Stimulated activated CD8-positive, alpha-beta memory T cell treated with anti-CD3 and anti-CD28 coated beads, Interleukin-12 subunit alpha, Interleukin-12 subunit beta, amount 100 ng/mL, for 24 hours (primary cell): ENCODE measurements around the gene GRAP2.

Experiments used
- DNase-seq: peaks from one replicate; pipeline ENCODE4 v3.0.0-alpha.2; 2020; ENCODE audit errors: extremely low read depth

GRAP2 gene

GRCh38 chr22:39994041-39994565, 93.2 kb downstream of the GRAP2 start:
- DNase-seq = no peak

- no peak for DNase-seq
Measured at GRCh38 chr22:39994566-39995392, 93.9 kb downstream of the GRAP2 start, which contains the start of gene FAM83F. FAM83F (plus strand) TSS chr22:39994954; CDS start chr22:39995043, 89 bp downstream.

DNA sequence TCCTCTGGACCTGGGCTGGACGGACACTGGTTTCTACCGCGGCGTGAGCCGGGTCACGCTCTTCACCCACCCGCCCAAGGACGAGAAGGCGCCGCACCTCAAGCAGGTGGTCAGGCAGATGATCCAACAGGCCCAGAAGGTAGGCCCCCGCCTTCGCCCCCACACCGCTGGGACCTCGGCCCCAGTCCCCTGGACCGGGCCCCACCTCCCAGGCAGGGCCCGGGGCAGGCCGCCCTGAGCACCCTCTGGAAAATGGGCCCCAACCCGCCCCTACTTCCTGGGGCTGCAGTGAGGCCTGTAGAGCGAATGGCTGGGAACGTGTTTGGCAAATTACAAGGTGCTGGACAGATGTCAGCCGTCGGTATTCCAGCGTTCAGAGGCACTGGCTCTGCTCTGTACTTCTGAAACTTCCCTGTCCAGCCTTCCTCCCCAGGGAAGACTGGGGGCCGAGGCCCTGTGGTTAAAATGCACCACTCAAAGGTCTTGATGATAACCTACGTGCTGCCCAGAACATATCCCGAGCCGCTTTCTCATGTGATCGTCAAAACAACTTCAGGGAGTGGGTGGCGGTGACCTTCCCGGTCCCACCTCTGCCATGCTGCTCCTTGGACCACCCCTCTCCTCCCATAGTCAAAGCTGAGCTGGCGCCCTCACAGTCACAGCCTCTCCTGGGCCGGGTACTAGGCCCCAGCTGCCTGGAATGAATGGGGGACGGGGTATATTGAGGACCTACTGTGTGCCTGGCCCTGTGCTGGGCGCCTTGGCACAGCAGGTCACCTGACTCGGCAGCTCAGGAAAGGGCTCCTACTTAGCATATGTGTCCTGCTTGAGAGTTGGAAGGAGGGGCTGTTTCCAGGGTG, 94.7 kb downstream of the GRAP2 start:
- no peak for DNase-seq

DNA sequence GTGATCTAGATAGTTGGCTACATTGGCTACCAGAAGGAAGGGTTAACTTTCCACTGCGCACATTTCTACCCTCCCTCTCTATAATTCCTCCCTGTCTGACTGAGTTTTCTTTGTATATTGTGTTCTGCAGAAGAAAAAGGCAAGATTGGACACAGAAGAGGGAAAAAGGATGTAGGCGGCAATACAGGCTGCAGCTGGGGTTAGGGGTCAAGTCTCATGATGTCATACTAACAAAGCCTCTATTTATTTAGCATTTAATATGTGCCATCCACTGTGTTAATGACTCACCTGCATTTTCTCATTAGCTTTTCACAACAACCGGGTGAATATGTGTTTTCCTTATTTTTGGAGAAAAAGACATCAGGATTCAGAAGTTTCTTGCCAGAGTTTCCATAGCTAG, 95.8 kb downstream of the GRAP2 start:
- DNase-seq = no peak

GRCh38 chr22:39997421-39997820, 96.5 kb downstream of the GRAP2 start:
- no peak for DNase-seq

GRCh38 chr22:39997939-39998726, 97.2 kb downstream of the GRAP2 start:
- no peak for DNase-seq

DNA sequence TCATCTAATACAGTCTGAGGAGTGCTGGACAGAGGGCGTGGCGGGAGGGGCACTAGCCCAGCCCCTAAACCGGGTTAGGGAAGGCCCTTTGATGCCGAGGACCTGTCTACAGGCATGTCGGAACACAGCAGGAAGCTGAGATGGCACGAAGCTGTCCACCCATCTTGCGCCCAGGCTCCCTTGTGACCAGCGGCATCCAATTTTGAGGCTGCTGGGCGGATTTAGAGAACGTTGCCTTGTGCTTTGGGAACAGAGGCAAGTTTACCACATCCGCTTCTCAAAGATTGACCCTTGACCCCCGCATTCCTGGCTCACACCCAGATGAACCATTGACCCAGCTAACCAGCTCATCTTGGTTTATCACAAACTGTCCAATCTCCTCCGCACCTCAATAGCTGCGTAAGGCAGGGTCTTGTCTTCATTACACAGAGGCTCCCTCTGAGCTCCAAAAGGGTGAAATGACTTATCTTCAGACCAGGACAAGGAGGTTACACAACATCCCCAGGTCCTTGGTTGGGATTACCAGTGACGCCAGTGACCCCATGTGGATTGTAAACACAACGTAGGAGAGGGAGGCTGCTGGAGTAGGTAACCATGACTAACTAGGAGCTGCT, 98.4 kb downstream of the GRAP2 start:
- no peak for DNase-seq

- DNase-seq = no peak
Measured at GRCh38 chr22:40000171-40000570, 99.3 kb downstream of the GRAP2 start.

GRCh38 chr22:40001106-40001505, 100.2 kb downstream of the GRAP2 start:
- DNase-seq = no peak

DNA sequence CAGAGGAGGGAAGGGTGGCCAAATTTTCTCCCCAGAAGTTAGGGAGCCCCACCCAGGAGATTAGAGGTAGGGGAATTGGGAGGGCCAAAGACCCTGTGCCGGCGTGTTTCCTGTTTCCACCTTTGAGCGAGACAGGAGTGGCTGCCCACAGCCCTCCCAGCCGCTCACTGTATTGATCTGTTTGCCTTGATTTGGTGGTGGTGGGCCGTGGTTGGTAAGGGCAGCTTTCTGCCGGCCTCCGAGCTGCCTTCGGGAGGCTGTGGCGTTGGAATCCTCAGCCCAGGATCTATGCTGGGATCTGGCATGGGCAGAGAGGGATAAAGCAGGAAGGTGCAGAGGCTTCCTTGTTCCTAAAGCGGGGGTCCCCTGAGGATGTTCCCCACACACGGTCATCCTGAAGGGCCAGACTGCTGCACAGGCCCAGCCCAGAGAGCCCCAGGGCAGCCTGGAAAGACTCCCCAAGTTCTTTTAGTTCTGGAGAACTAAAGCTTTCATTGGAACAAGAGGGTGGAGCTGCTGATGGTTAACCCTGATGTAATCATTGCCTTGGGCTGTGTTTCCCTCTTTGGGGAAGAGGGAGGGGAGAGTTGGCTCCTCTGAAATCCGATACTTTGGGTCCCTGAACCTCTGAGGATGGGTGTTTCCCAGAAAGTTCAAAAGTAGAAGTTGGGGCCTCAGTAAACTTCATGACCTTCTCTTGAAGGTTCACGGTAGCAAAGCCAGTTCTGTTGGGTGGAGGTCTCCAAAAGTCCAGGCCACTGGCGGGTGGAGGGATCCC, 101.1 kb downstream of the GRAP2 start:
- no peak for DNase-seq

DNA sequence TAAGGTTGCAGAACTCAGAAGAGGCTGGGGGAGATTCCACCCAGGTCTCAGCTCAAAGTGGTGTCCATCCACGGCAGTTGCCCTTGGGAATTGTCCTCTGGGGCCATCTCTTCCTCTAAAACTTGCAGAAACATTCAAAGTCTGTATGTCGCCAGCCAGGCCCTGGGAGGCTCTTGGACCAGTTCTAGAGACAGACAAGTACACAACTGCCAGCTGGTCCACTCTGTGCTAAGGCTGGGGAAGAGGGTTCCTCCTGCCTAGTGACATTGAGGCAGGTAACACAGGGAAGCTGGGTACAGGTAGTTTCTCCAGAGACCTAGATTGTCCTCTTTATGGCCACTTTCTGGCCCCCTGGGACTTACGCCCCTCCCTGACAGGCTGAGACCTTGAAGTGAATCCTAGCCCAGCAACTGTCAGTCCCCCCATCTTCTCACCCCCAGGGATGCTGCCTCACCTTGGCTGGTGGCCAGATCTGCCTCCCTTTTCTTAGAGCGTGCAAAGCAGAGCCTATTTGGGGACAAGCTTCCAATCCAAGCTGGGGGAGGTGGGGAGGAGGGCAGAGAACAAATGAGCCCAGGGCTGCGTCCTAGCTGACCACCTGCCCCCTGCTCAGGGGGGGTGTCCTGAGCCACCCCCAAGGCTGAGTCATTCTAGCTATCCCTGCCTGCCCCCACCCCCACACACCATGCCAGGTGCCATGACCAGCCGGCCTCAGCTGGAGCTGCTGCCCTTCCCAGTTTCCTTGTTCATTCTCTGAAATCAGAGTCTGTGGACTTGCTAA, 102.2 kb downstream of the GRAP2 start:
- DNase-seq = no peak

DNA sequence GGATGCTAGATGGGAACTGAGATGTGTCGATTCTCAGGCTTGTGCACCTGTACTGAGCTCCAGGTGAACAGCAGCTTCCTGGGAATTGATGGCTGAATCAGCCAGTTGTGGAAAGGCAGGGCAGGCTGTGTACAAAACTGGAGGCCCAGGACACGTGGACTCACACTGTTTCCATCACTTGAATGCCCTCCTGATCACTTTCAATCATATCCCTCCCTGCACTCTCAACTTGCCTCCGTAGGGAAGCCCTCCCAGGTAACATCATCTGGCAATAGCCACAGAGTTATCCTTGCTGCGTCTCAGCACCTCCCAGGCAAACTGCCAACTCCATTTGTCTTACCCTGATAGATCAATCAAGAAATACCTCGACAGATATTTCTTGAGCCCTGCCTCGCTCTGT, 104.0 kb downstream of the GRAP2 start:
- no peak for DNase-seq

GRCh38 chr22:40006641-40007040, 105.8 kb downstream of the GRAP2 start:
- no peak for DNase-seq

GRCh38 chr22:40007853-40008710, 107.2 kb downstream of the GRAP2 start:
- no peak for DNase-seq

DNA sequence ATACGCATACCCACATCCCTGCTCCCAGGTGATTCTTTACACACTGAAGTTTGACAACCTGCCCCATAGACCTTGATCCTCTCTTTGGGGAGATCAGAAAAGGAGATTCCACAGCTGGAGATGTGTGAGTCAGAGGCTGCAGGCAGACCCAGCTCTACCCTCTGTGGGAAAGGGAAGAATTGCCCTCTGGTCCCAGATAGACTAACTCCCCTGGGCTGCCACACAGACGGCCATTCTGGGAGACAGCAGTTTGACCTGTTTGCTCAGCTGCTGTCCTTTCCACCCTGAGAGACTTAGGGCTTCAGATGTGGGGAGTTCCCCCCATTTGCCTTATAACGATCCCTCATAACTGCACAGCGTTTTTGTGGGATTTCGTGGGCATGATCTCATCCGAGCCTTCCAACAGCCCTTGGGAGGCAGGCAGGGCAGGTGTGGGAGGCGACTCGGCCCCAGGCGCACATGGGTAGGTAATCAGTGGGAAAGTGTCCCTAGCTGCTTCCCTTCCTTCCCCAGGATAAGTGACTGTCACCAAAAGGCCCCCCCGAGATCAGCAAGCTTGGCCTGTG, 107.9 kb downstream of the GRAP2 start:
- DNase-seq = no peak

DNA sequence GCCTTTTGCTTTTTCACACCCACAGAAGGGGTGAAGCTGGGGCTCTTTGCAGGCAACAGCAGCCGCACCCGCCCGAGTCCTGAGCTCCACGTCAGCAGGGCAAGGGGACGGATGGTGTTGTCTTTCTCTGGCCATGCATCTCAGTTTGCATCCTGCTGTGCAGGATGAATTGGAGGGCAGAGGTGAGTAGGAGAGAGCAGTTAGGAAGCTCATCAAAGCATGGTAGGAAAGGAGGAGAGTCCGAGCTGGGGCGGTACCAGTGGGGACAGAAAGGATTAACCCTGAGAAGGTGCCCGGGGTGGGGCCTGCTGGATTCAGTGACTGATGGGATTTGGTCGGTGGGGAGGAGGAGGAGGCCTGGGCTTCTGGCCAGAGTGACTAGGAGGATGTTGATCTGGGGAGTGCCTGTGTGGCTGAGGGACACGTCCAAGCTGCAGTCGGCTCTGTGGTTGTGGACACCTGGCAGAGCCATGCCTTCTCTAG, 108.4 kb downstream of the GRAP2 start:
- no peak for DNase-seq

GRCh38 chr22:40009951-40010671, 109.2 kb downstream of the GRAP2 start:
- no peak for DNase-seq

GRCh38 chr22:40010746-40011145, 109.9 kb downstream of the GRAP2 start:
- DNase-seq = no peak
